Skeletal muscle cell (primary cell): Measurements from ENCODE around the gene CD33.
"Not testable (repeated sequence)": the region's sequence is repeated elsewhere in the genome, so short reads cannot be mapped to it uniquely, and the experiment has no call there.

Experiments
- DNase-seq: peaks from one replicate; pipeline ENCODE4 v3.0.0-alpha.2; 2010; ENCODE audit warnings: low read depth
- H3K4me3 ChIP-seq: 2 replicates; pipeline ENCODE4 v1.5.1; 2011; ENCODE audit warnings: low read depth, mild to moderate bottlenecking, control low read depth, low read length, moderate library complexity

CD33 gene

GRCh38 chr19:51204321-51204720 lies 20.6 kb upstream of the CD33 start:
- no peak for DNase-seq
- H3K4me3 ChIP-seq, result no peak overlapping the region

GRCh38 chr19:51207747-51208146 lies 17.1 kb upstream of the CD33 start:
- no peak for DNase-seq
- no peak overlapping the region for H3K4me3 ChIP-seq

GRCh38 chr19:51210191-51210784 lies 14.6 kb upstream of the CD33 start:
- DNase-seq, result no peak
- no peak overlapping the region for H3K4me3 ChIP-seq

GRCh38 chr19:51210874-51211361 lies 14.0 kb upstream of the CD33 start:
- H3K4me3 ChIP-seq, DNase-seq: not testable (repeated sequence)

DNA sequence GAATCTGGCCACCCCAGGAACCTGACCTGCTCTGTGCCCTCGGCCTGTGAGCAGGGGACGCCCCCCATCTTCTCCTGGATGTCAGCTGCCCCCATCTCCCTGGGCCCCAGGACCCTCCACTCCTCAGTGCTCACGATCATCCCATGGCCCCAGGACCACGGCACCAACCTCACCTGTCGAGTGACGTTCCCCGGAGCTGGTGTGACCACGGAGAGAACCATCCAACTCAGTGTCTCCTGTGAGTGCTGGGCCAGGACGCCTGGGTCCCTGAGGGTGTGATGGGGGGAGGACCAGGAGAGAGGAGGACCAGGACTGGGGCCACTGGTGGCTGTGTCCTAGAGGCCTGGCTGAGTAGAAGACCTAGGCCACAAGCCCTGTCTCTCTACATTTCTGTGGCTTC lies 13.0 kb upstream of the CD33 start:
- DNase-seq, result no peak

DNA sequence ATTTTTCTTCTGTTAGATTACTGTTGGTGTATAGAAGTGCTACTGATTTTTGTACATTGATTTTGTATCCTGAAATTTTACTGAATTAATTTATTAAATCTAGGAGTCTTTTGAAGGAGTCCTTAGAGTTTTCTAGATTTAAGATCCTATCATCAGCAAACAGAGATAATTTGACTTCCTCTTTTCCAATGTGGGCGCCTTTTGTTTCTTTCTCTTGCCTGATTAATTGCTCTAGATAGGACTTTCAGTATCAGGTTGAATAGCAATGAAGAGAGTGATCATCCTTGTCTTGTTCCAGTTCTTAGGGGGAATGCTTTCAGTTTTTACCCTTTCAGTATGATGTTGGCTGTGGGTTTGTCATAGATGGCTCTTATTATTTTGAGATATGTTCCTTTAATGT lies 5.6 kb upstream of the CD33 start:
- H3K4me3 ChIP-seq, result no peak overlapping the region
- no peak for DNase-seq

More for the DNA sequence above, 13.0 kb upstream of the CD33 start:
- H3K4me3 ChIP-seq, result no peak overlapping the region

DNA sequence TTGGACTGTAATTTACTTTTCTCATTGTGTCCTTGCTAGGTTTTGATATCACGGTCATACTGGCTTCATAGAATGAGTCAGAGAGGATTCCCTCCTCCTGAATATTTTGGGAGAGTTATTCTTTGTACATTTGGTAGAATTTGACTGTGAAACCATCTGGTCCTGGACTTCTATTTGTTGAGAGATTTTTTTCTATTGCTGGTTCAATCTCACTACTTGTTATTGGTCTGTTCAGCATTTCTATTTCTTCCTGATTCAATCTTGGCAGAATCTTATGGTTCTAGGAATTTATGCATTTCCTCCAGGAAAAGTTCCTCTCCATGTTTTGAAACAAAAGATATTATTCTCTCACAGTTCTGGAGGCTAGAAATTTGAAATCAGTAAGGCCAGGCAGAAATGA lies 4.9 kb upstream of the CD33 start:
- no peak overlapping the region for H3K4me3 ChIP-seq
- DNase-seq, result no peak

DNA sequence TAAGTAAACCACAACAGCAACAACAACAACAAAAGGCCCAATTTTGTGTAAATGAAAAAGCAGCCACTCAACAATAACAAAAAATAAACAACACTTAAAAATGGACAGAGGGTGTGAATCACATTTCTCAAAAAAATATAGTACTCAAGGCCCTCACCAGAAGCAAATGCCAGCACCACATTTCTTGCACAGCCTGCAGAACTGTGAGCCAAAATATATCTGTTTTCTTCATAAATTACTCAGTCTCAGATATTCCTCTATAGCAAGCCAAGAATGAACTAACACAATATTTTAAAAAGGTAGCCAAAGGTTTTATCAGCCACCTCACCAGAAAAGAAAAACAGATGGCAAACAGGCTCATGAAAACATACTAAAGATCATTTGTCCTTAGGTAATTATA lies 3.9 kb upstream of the CD33 start:
- H3K4me3 ChIP-seq, result no peak overlapping the region
- no peak for DNase-seq

DNA sequence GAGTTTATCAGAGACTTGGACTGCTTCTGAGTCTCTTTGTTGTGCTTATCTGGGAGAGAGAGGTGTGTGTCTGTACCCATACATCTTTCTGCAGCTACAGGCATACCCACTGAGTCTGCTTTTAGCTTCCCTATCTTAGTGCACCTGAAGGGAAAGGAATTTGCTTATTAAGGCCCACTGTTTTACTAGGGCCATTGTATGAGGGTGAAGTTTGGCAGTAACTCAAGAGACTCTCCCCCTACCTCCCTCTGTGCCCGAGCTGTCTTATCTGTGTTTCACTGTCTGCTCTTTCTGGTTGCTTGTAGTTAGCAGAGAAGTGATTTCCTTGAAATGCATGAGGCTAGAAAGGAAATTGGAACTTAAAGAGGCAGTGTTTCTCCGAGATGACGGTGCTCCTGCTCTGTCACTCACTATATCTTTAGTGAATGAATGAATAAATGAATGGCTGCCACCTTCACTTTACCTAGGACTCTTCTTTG lies 678 bp upstream of the CD33 start:
- DNase-seq, result no peak
- no peak overlapping the region for H3K4me3 ChIP-seq

DNA sequence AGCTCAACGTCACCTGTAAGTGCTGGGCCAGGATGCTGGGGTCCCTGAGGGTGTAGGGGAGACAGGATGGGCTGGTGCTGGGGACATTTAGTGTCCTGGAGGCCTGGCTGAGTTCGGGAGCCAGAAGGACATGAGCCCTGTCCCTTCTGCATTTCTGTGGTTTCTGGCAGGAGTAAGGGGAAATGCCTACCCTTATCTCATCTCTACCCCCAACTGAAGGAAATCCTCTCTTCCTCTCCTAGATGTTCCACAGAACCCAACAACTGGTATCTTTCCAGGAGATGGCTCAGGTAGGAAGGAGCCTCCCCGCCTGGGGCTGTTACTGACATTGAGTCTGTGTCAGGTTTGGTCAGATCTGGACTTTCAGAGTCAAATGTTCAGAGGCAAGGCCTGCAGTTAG lies 1.2 kb downstream of the CD33 start:
- no peak for DNase-seq
- no peak overlapping the region for H3K4me3 ChIP-seq

GRCh38 chr19:51227326-51227725 lies 2.4 kb downstream of the CD33 start:
- DNase-seq, result no peak
- no peak overlapping the region for H3K4me3 ChIP-seq

- DNase-seq, result no peak
- H3K4me3 ChIP-seq, result no peak overlapping the region
Observed at GRCh38 chr19:51227966-51228365, 3.1 kb downstream of the CD33 start.

GRCh38 chr19:51240866-51241265 lies 16.0 kb downstream of the CD33 start:
- DNase-seq, result no peak

DNA sequence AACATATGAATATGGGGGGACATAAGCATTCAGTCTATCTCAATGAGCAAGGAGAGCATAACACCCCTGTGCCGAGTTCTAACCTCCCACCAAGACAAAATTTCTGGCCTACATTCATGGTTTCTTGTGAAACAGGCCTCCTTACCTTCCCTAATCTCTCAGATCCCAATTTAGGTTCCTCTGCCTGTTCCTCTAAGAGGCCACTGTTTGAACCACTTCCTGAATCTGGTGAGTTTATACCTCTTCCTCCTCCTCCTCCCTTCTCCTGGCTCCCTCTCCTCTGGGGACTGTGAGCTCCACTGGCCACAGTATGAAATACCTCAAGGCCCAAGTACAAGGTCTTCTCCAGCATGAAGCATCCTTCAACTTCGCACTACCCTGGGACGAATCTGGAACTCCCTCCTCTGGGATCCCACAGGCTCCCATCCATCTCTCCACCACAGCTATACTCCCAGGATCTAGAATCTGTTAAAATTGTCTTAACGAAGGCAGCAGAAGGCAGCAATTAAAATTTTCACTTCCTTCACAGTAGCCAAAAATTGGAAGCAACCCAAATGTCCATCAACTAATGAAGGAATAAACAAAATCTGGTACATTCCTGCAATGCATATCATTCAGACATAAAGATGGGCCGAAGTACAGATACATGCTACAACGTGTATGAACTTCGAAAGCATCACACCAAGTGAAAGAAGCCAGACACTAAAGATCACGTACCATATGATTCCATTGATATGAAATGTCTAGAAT lies 18.2 kb downstream of the CD33 start:
- no peak for DNase-seq
- H3K4me3 ChIP-seq, result no peak overlapping the region

More at GRCh38 chr19:51240866-51241265, 16.0 kb downstream of the CD33 start:
- no peak overlapping the region for H3K4me3 ChIP-seq

GRCh38 chr19:51246164-51246552 lies 21.3 kb downstream of the CD33 start:
- DNase-seq, result no peak

GRCh38 chr19:51247972-51248590 lies 23.2 kb downstream of the CD33 start:
- H3K4me3 ChIP-seq, result no peak overlapping the region
- DNase-seq, result no peak

More at GRCh38 chr19:51246164-51246552, 21.3 kb downstream of the CD33 start:
- H3K4me3 ChIP-seq, result no peak overlapping the region

DNA sequence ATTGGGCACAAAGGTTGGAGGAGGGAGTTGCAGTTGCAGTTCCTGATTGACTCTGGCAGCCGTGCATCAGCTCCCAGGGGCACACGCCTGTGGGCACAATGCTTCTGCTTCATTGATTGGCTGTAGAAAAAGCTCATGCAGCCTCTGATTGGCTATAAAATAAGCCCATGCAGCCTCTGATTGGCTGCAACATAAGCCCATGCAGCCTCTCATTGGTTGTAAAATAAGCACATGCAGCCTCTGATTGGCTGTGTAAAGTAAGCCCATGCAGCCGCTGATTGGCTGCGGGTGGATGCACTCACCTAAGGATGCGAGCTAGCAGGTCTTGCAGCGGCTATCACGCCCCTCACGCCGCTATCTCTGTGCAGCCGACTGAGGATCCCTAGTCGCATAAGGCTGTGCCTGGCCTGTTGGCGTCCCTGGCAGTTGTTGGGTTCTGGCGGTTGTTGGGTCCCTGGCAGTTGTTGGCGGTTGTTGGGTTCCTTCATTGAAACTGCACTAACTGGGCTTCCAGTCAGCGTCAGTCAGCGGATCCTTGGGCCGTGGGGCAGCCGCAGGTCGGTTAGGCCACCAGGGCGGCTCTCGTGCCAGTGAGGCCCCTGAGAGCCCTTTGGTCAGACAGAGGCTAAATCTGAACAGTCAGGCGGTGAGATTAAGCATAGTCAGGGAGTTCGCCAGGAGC lies 26.0 kb downstream of the CD33 start, which contains the start of gene SIGLECL1:
TSS of gene SIGLECL1 (plus strand) at position 295 of the 682 bp plus-strand sequence. CDS start 12,993 bp downstream, outside the sequence.
- DNase-seq, result no peak

DNA sequence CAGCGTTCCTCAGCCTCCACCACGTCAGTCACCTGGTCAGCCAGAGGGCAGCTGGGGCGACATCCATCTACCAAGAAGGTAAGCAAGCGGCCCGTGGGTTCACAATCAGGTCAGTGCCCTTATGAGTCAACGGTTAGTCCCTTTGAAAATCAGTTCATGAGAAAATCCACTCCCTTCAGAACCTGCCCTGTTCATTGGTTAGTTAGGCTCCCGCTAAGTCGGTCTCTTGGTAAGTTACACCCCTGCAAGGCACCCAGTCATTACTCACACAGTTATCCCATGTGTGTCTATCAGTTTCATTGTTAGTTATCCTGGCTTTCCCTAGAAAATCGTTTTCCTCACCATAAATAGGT lies 26.6 kb downstream of the CD33 start:
- no peak for DNase-seq
- no peak overlapping the region for H3K4me3 ChIP-seq

More for the DNA sequence above, 26.0 kb downstream of the CD33 start, which contains the start of gene SIGLECL1:
- no peak within 1 kb of the TSS for H3K4me3 ChIP-seq

GRCh38 chr19:51252306-51253079 lies 27.6 kb downstream of the CD33 start:
- no peak for DNase-seq
- H3K4me3 ChIP-seq, result no peak overlapping the region
